ENCODE data around the gene SCN1A. TPM values are rescaled to one million over a fixed set of nuclear protein-coding genes. Genes with fewer than 3 reads are reported as not detected.

SCN1A gene
- total and polyA plus RNA-seq, 2 of the 8 experiments (the other 6 are each of a cell fraction or from before 2014, with no cell fraction given), result 0.18 to 1.9 TPM

DNA sequence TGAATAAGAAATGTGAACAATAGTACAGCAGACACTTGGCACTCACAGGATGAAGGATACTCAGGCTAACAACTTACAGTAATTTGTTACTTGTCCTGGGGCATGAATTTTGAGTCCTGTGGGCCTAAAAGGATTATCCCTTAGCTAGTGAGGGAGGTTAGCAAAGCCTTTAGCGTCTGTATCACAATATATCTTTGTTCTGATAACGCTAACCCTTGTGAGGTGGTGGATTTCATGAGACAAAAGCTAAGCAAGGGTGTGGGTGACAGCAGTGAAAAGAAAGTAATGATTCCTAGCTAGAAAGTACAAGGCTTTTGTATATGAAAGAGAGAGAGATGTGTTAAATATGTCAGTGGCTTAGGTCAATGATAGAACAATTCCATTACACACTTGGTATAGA is 127.4 kb downstream of the SCN1A start:
- Histone ChIP-seq H3K18ac (ENCODE audit: extremely low read depth, low read length) (no peak overlapping the region), H3K4me1 (replicated peaks in 1 of 4; ENCODE audit: control insufficient read depth in 3 of 4, insufficient read depth in 4 of 4, low read length in 3 of 4) (no peaks in the 10 kb centered on the region), H2BK15ac (ENCODE audit: low read length) (no peak overlapping the region), H4K8ac (ENCODE audit: extremely low read depth, insufficient read depth, low read length) (no peak overlapping the region), H3K79me1 (ENCODE audit: low read depth, low read length) (no peaks in the 10 kb centered on the region), H2AFZ (ENCODE audit: low read length) (no peak overlapping the region), H3K36me3 (ENCODE audit: control insufficient read depth in 2 of 4, insufficient read depth in 4 of 4, low read length in 3 of 4) (no peaks in the 10 kb centered on the region), H3K9ac (replicated peaks in 1 of 4; ENCODE audit: extremely low read depth in 1 of 4, low read depth in 3 of 4, low read length in 3 of 4) (no peak overlapping the region), H2BK5ac (ENCODE audit: low read depth, low read length) (no peak overlapping the region), H3K79me2 (ENCODE audit: control insufficient read depth in 1 of 2, insufficient read depth in 2 of 2, low read length in 2 of 2) (no peaks in the 10 kb centered on the region), H3K9me3 (ENCODE audit: insufficient read depth in 2 of 2, low read depth in 1 of 2, low read length in 1 of 2) (no peaks in the 10 kb centered on the region), H3K27me3 (replicated peaks in 1 of 4; ENCODE audit: control insufficient read depth in 3 of 4, extremely low read depth in 1 of 4, insufficient read depth in 3 of 4, low read length in 3 of 4) (no peaks in the 10 kb centered on the region), H2BK120ac (replicated peaks; ENCODE audit: low read depth, low read length) (no peak overlapping the region), H2BK12ac (ENCODE audit: low read depth, low read length) (no peak overlapping the region), H3K23ac (ENCODE audit: insufficient read length) (no peak overlapping the region), H3K23me2 (ENCODE audit: low read depth, low read length) (no peaks in the 10 kb centered on the region), H4K20me1 (replicated peaks in 1 of 2; ENCODE audit: control insufficient read depth in 1 of 2, insufficient read depth in 2 of 2, low read length in 2 of 2) (no peaks in the 10 kb centered on the region), H3K56ac (replicated peaks; ENCODE audit: insufficient read length, low read depth, low read length) (no peak overlapping the region), H3K14ac (ENCODE audit: insufficient read length) (no peak overlapping the region), H4K5ac (ENCODE audit: insufficient read length, low read depth, low read length) (no peak overlapping the region), H3K4me2 (ENCODE audit: insufficient read depth in 1 of 2, low read depth in 2 of 2, low read length in 2 of 2) (no peak overlapping the region), H2BK20ac (ENCODE audit: low read length) (no peak overlapping the region), H3K4me3 (ENCODE audit: extremely low read depth in 1 of 4, insufficient read depth in 2 of 4, low read depth in 3 of 4, low read length in 4 of 4) (no peak overlapping the region), H3K27ac (ENCODE audit: low read depth, low read length) (no peak overlapping the region), H3K4ac (replicated peaks; ENCODE audit: insufficient read length, low read depth, low read length) (no peak overlapping the region), H2AK5ac (ENCODE audit: low read depth, low read length) (no peak overlapping the region), H4K91ac (replicated peaks; ENCODE audit: insufficient read length, low read length) (no peak overlapping the region)
- ChIA-PET POLR2A (ENCODE audit: partially characterized antibody) (no interaction called here), CTCF (ENCODE audit: partially characterized antibody) (interaction anchor here (0.6 to 2.0 kb wide), 4 partner anchors 16 to 354 kb away, joined by 3 to 4 read pairs (median 3); no protein-coding TSS in a partner anchor)
- DNase-seq (ENCODE audit: low read depth in 1 of 2, low spot score in 2 of 2) (no peak), FAIRE-seq (no peak)
- WGBS, 2 experiments (ENCODE audit: extremely low coverage in 1 of 2, insufficient coverage in 1 of 2, insufficient read length in 1 of 2, insufficient replicate concordance in 2 of 2, low coverage in 1 of 2, low lambda C conversion rate in 2 of 2, missing lambda C conversion rate in 1 of 2), result 77% methylated on average over 2 of the region's 2 CpGs; no CpG with 5 or more reads in 1 of the 2 experiments
- TF ChIP-seq EGR1 (IDR thresholded peaks at IDR 0.05; ENCODE audit: borderline replicate concordance, low read depth, low read length) (no peak), JUND (IDR thresholded peaks at IDR 0.05; ENCODE audit: low read length) (no peak), CBX8 (IDR thresholded peaks at IDR 0.05; ENCODE audit: borderline replicate concordance, low read depth, low read length) (no peak), CHD1 (IDR thresholded peaks at IDR 0.05; ENCODE audit: low read depth, low read length) (no peak), SIRT6 (IDR thresholded peaks at IDR 0.05; ENCODE audit: low read length) (no peak), SRF (IDR thresholded peaks at IDR 0.05; ENCODE audit: low read depth, low read length) (no peak), RXRA (IDR thresholded peaks at IDR 0.05; ENCODE audit: insufficient read depth, low read depth, low read length) (no peak), RNF2 (IDR thresholded peaks at IDR 0.05; ENCODE audit: borderline replicate concordance, low read depth, low read length, missing control alignments, poor library complexity, severe bottlenecking) (no peak), RAD21 (IDR thresholded peaks at IDR 0.05 in 1 of 2, conservative IDR thresholded peaks at IDR 0.05 in 1 of 2; ENCODE audit: low read depth in 2 of 2, low read length in 2 of 2) (no peak), POLR2A (IDR thresholded peaks at IDR 0.05; ENCODE audit: control extremely low read depth in 1 of 2, low read depth in 2 of 2, low read length in 2 of 2) (no peak), KDM4A (IDR thresholded peaks at IDR 0.05; ENCODE audit: low read depth, low read length, severe bottlenecking) (no peak)
- TF ChIP-seq, protein P1, sequence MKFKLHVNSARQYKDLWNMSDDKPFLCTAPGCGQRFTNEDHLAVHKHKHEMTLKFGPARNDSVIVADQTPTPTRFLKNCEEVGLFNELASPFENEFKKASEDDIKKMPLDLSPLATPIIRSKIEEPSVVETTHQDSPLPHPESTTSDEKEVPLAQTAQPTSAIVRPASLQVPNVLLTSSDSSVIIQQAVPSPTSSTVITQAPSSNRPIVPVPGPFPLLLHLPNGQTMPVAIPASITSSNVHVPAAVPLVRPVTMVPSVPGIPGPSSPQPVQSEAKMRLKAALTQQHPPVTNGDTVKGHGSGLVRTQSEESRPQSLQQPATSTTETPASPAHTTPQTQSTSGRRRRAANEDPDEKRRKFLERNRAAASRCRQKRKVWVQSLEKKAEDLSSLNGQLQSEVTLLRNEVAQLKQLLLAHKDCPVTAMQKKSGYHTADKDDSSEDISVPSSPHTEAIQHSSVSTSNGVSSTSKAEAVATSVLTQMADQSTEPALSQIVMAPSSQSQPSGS (IDR thresholded peaks at IDR 0.05; ENCODE audit: low read length), result no peak
